GM12865 (cell line): ENCODE data around the gene SLC22A23.
A peak's percentile ranks its signal among the peaks of the same experiment; 100 is the strongest.

Source experiments
- DNase-seq: peaks from one replicate; pipeline ENCODE4 v3.0.0; 2010; ENCODE audit warnings: low read depth
- H3K4me3 ChIP-seq: 2 replicates; pipeline ENCODE4 v1.5.1; 2011; ENCODE audit warnings: mild to moderate bottlenecking, low read depth, low read length, control low read depth
- CTCF ChIP-seq: IDR thresholded peaks from 2 replicates; pipeline ENCODE4 v1.5.1; 2011; ENCODE audit warnings: low read length, control low read depth, low read depth, inconsistent platforms; ENCODE audit not compliant: insufficient read depth; ENCODE audit errors: missing control alignments

SLC22A23 gene

GRCh38 chr6:3384241-3385143 lies 72.4 kb downstream of the SLC22A23 start:
- DNase-seq: no peak
- no peak overlapping the region for H3K4me3 ChIP-seq
- no peak for TF ChIP-seq CTCF

GRCh38 chr6:3383525-3383924 lies 73.3 kb downstream of the SLC22A23 start:
- peak; percentile 58 for DNase-seq
- no peak for TF ChIP-seq CTCF

GRCh38 chr6:3382326-3383279 lies 74.2 kb downstream of the SLC22A23 start:
- no peak for TF ChIP-seq CTCF
- DNase-seq: no peak
- H3K4me3 ChIP-seq: no peak overlapping the region

More at GRCh38 chr6:3383525-3383924, 73.3 kb downstream of the SLC22A23 start:
- no peak overlapping the region for H3K4me3 ChIP-seq

- DNase-seq: no peak
- no peak overlapping the region for H3K4me3 ChIP-seq
- no peak for TF ChIP-seq CTCF
These were observed 75.5 kb downstream of the SLC22A23 start for GRCh38 chr6:3381233-3381921.

- TF ChIP-seq CTCF: no peak
- DNase-seq: no peak
- no peak overlapping the region for H3K4me3 ChIP-seq
These were observed 76.3 kb downstream of the SLC22A23 start for GRCh38 chr6:3380344-3381232.
